ENCODE results near the gene EGFL8.

EGFL8 gene

GRCh38 chr6:32168807-32169591, 4.6 kb downstream of the EGFL8 start:
- DNase-seq, result no peak

- DNase-seq, result no peak
Measured at GRCh38 chr6:32170294-32170693, 5.9 kb downstream of the EGFL8 start.

- DNase-seq, result no peak
Measured at GRCh38 chr6:32171234-32171633, 6.8 kb downstream of the EGFL8 start.

- DNase-seq, result no peak
Measured at GRCh38 chr6:32173051-32173727, 8.8 kb downstream of the EGFL8 start.

GRCh38 chr6:32174416-32174815, 10.0 kb downstream of the EGFL8 start:
- DNase-seq, result no peak

GRCh38 chr6:32175322-32175710, 10.9 kb downstream of the EGFL8 start:
- no peak for DNase-seq

- DNase-seq, result peak; percentile 95
Measured at GRCh38 chr6:32175711-32176475, 11.5 kb downstream of the EGFL8 start, which contains the start of gene AGPAT1. Gene AGPAT1, minus strand, starts transcription at chr6:32176084. Its CDS starts 4,588 bp downstream, at chr6:32171496.

GRCh38 chr6:32176476-32177182, 12.2 kb downstream of the EGFL8 start:
- DNase-seq, result no peak

GRCh38 chr6:32177183-32177787, 12.9 kb downstream of the EGFL8 start:
- DNase-seq, result no peak

- DNase-seq, result peak; percentile 96
Measured at GRCh38 chr6:32177788-32178546, 13.6 kb downstream of the EGFL8 start, which contains the start of gene RNF5. Gene RNF5, plus strand, starts transcription at chr6:32178405. Its CDS starts 107 bp downstream, at chr6:32178512.

- DNase-seq, result no peak
Measured at GRCh38 chr6:32178547-32179440, 14.4 kb downstream of the EGFL8 start.

- no peak for DNase-seq
Measured at GRCh38 chr6:32179766-32180405, 15.5 kb downstream of the EGFL8 start.

GRCh38 chr6:32181148-32181702, 16.8 kb downstream of the EGFL8 start:
- DNase-seq, result no peak

- no peak for DNase-seq
Measured at GRCh38 chr6:32181915-32182529, 17.6 kb downstream of the EGFL8 start.

GRCh38 chr6:32182555-32182981, 18.2 kb downstream of the EGFL8 start:
- DNase-seq, result no peak

- DNase-seq, result no peak
Measured at GRCh38 chr6:32183030-32183429, 18.6 kb downstream of the EGFL8 start.

GRCh38 chr6:32183483-32184083, 19.2 kb downstream of the EGFL8 start:
- no peak for DNase-seq

- no peak for DNase-seq
Measured at GRCh38 chr6:32184084-32184640, 19.8 kb downstream of the EGFL8 start, which contains the start of gene AGER. Gene AGER, minus strand, starts transcription at chr6:32184253. Its CDS starts 31 bp downstream, at chr6:32184222.

All from effector CD4-positive, alpha-beta T cell (primary cell).